Hepatocyte (in vitro differentiated cells): ENCODE data around the gene KCTD17. TPM values are rescaled to one million over a fixed set of nuclear protein-coding genes. Genes with fewer than 3 reads are reported as not detected.

Experiments used
- DNase-seq: peaks from one replicate; pipeline ENCODE4 v3.0.0-alpha.2; 2016; ENCODE audit warnings: low spot score
- H2AFZ ChIP-seq: fragments of 200-600 bp; sonication (generic); 2 replicates; pipeline ENCODE4 v1.6.0; 2016; ENCODE audit warnings: antibody characterized with exemption, mild to moderate bottlenecking
- H3K27ac ChIP-seq: fragments of 200-600 bp; sonication (generic); 2 replicates; pipeline ENCODE4 v1.5.1; 2016; ENCODE audit warnings: mild to moderate bottlenecking
- H3K27me3 ChIP-seq: fragments of 200-600 bp; sonication (generic); 2 replicates; pipeline ENCODE4 v1.6.1; 2016
- H3K36me3 ChIP-seq: fragments of 200-600 bp; sonication (generic); replicated peaks from 2 replicates; pipeline ENCODE4 v1.5.1; 2016; ENCODE audit warnings: low read depth; ENCODE audit not compliant: insufficient read depth
- H3K4me1 ChIP-seq: fragments of 200-600 bp; sonication (generic); 2 replicates; pipeline ENCODE4 v1.5.1; 2016; ENCODE audit warnings: mild to moderate bottlenecking, moderate library complexity; ENCODE audit not compliant: insufficient read depth
- H3K4me2 ChIP-seq: fragments of 200-600 bp; sonication (generic); 2 replicates; pipeline ENCODE4 v1.6.0; 2016
- H3K4me3 ChIP-seq: fragments of 200-600 bp; sonication (generic); 2 replicates; pipeline ENCODE4 v1.5.1; 2016; ENCODE audit warnings: mild to moderate bottlenecking
- H3K79me2 ChIP-seq: fragments of 200-600 bp; sonication (generic); 2 replicates; pipeline ENCODE4 v1.6.0; 2017; ENCODE audit warnings: mild to moderate bottlenecking
- H3K9me2 ChIP-seq: fragments of 200-600 bp; sonication (generic); replicated peaks from 2 replicates; pipeline ENCODE4 v1.6.0; 2017; ENCODE audit warnings: mild to moderate bottlenecking; ENCODE audit not compliant: insufficient read depth
- H3K9me3 ChIP-seq: fragments of 200-600 bp; sonication (generic); 2 replicates; pipeline ENCODE4 v1.5.1; 2016; ENCODE audit warnings: low read depth, mild to moderate bottlenecking
- H4K20me1 ChIP-seq: fragments of 200-600 bp; sonication (generic); 2 replicates; pipeline ENCODE4 v1.6.0; 2016; ENCODE audit warnings: mild to moderate bottlenecking; ENCODE audit not compliant: insufficient read depth, poor library complexity, severe bottlenecking
- EZH2 ChIP-seq: fragments of 200-600 bp; sonication (generic); IDR thresholded peaks from 2 replicates; pipeline ENCODE4 v1.6.1; 2016; ENCODE audit warnings: antibody characterized with exemption, mild to moderate bottlenecking, borderline replicate concordance
- EZH2phosphoT487 ChIP-seq: fragments of 200-600 bp; sonication (generic); IDR thresholded peaks from one replicate; pipeline ENCODE4 v1.6.1; 2018; ENCODE audit warnings: antibody characterized with exemption, mild to moderate bottlenecking, low read depth, moderate library complexity; ENCODE audit not compliant: unreplicated experiment, severe bottlenecking
- WGBS: methylation state at CpG from one replicate; pipeline ENCODE4 v1.1.6; 2016; ENCODE audit warnings: low lambda C conversion rate; ENCODE audit errors: missing lambda C conversion rate; 5-methylcytosine and 5-hydroxymethylcytosine counted together
- polyA plus RNA-seq: library from polyadenylated mRNA; unstranded; fragments of >200 nt; fragmentation: Nextera tagmentation; extraction: Ambion mirVana; gene quantifications from 2 replicates; pipeline ENCODE4 v1.2.1, GENCODE V29; 2016
- total RNA-seq: library from RNA; depleted of rRNA; stranded (reverse); fragments of >200 nt; gene quantifications from 2 replicates; pipeline ENCODE4 v1.2.3, GENCODE V29; 2014
- TF ChIP-seq, protein P1 (sequence below): fragments of 200-600 bp; sonication (generic); IDR thresholded peaks from 2 replicates; pipeline ENCODE4 v1.5.1; 2016; ENCODE audit warnings: antibody characterized with exemption, mild to moderate bottlenecking; ENCODE audit not compliant: poor library complexity

Gene KCTD17
- total and polyA plus RNA-seq, 2 experiments from 2014 or later: 15.2 to 25.4 TPM

- no peak for TF ChIP-seq EZH2phosphoT487
- TF ChIP-seq, protein P1, sequence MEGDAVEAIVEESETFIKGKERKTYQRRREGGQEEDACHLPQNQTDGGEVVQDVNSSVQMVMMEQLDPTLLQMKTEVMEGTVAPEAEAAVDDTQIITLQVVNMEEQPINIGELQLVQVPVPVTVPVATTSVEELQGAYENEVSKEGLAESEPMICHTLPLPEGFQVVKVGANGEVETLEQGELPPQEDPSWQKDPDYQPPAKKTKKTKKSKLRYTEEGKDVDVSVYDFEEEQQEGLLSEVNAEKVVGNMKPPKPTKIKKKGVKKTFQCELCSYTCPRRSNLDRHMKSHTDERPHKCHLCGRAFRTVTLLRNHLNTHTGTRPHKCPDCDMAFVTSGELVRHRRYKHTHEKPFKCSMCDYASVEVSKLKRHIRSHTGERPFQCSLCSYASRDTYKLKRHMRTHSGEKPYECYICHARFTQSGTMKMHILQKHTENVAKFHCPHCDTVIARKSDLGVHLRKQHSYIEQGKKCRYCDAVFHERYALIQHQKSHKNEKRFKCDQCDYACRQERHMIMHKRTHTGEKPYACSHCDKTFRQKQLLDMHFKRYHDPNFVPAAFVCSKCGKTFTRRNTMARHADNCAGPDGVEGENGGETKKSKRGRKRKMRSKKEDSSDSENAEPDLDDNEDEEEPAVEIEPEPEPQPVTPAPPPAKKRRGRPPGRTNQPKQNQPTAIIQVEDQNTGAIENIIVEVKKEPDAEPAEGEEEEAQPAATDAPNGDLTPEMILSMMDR: no peak
- TF ChIP-seq EZH2: no peak
- H3K4me2 ChIP-seq: no peak overlapping the region
- peaks cover 4% of the 10 kb centered on the region for H3K4me1 ChIP-seq
- H3K36me3 ChIP-seq: no peaks in the 10 kb centered on the region
- DNase-seq: no peak
- H3K9me3 ChIP-seq: no peaks in the 10 kb centered on the region
- no peaks in the 10 kb centered on the region for H3K79me2 ChIP-seq
- no peaks in the 10 kb centered on the region for H4K20me1 ChIP-seq
- no peak overlapping the region for H3K4me3 ChIP-seq
- no peak overlapping the region for H2AFZ ChIP-seq
- H3K27ac ChIP-seq: no peak overlapping the region
- H3K9me2 ChIP-seq: no peaks in the 10 kb centered on the region
- 90% methylated on average over 6 of the region's 6 CpGs for WGBS
- no peaks in the 10 kb centered on the region for H3K27me3 ChIP-seq
Observed at GRCh38 chr22:37046589-37046988, 5.0 kb upstream of the KCTD17 start.

DNA sequence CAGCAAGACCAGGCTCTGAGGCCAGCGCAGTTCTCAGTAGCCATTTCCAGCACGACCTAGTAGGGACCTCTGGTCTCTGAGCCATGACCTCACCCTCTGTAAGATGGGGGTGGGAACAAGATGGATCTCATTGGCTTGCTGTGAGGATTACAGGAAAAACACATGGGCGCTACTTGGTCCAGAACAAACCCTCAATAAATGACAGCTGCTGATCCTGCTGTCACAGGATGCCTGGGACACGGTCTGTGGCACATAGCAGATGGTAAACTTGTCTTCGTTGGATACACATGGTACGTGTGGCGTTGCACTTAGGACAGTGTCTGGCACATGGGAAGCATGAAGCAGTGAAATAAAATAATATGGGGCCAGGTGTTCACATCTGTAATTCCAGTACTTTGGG is 4.5 kb upstream of the KCTD17 start:
- Histone ChIP-seq H3K4me2 (no peak overlapping the region), H3K4me3 (no peak overlapping the region), H3K9me2 (no peaks in the 10 kb centered on the region), H3K4me1 (peaks cover 4% of the 10 kb centered on the region), H2AFZ (no peak overlapping the region), H3K27me3 (no peaks in the 10 kb centered on the region), H3K79me2 (no peaks in the 10 kb centered on the region), H3K36me3 (no peaks in the 10 kb centered on the region), H4K20me1 (no peaks in the 10 kb centered on the region), H3K27ac (no peak overlapping the region), H3K9me3 (no peaks in the 10 kb centered on the region)
- DNase-seq: no peak
- 87% methylated on average over 7 of the region's 7 CpGs for whole genome bisulfite sequencing
- TF ChIP-seq, protein P1: no peak
- no peak for TF ChIP-seq EZH2
- no peak for TF ChIP-seq EZH2phosphoT487

DNA sequence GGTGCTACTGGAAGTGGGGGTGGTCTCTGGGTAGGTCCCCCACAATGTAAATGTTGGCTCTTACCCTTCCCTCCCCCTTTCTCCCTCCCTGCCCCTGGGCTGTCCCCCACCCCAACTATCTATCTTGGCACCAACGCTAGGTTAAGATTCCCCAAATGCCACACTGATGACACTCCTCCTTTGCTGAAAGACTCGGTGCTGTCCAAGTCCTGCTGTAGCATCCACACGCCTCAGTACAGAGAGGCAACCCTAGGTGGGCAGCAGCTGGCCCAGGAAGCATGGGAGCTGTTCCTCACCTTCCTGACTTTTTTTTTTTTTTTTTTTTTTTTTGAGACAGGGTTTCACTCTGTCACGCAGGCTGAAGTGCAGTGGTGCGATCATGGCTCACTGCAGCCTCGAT is 3.4 kb upstream of the KCTD17 start:
- no peaks in the 10 kb centered on the region for H3K9me2 ChIP-seq
- TF ChIP-seq EZH2: no peak
- no peak for TF ChIP-seq EZH2phosphoT487
- TF ChIP-seq, protein P1: no peak
- no peaks in the 10 kb centered on the region for H3K9me3 ChIP-seq
- H3K4me1 ChIP-seq: peaks cover 7% of the 10 kb centered on the region
- no peaks in the 10 kb centered on the region for H4K20me1 ChIP-seq
- DNase-seq: no peak
- H3K36me3 ChIP-seq: no peaks in the 10 kb centered on the region
- no peak overlapping the region for H2AFZ ChIP-seq
- H3K4me2 ChIP-seq: no peak overlapping the region
- no peaks in the 10 kb centered on the region for H3K27me3 ChIP-seq
- no peak overlapping the region for H3K4me3 ChIP-seq
- H3K27ac ChIP-seq: no peak overlapping the region
- 83% methylated on average over 6 of the region's 6 CpGs for WGBS
- no peaks in the 10 kb centered on the region for H3K79me2 ChIP-seq

DNA sequence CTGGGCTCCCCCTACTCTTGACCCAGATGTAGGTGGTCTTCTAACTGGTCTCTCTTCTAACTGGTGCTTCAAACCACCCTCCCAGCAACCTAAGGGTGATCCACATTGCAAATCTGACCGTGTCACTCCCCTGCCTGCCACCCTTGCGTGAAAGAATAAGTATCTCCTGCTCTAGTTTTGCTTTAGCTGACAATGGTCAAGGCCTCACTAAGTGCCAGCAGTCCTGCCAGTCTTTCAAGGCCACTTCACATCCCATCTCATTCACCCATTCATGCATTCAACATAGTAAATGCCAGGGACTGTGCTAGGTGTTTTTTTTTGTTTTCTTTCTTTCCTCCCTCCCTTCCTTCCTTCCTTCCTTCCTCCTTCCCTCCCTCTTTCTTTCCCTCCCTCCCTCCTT is 2.3 kb upstream of the KCTD17 start:
- 90% methylated on average over 2 of the region's 2 CpGs for WGBS
- peaks cover 5% of the 10 kb centered on the region for H3K4me1 ChIP-seq
- no peak overlapping the region for H3K4me3 ChIP-seq
- H3K79me2 ChIP-seq: no peaks in the 10 kb centered on the region
- H4K20me1 ChIP-seq: no peaks in the 10 kb centered on the region
- no peaks in the 10 kb centered on the region for H3K27me3 ChIP-seq
- H3K36me3 ChIP-seq: no peaks in the 10 kb centered on the region
- H3K9me3 ChIP-seq: no peaks in the 10 kb centered on the region
- no peak overlapping the region for H2AFZ ChIP-seq
- H3K4me2 ChIP-seq: no peak overlapping the region
- TF ChIP-seq EZH2: no peak
- no peak for TF ChIP-seq EZH2phosphoT487
- TF ChIP-seq, protein P1: no peak
- DNase-seq: no peak
- no peaks in the 10 kb centered on the region for H3K9me2 ChIP-seq
- H3K27ac ChIP-seq: no peak overlapping the region
